Left ventricle myocardium superior (tissue), 1 donor: ENCODE results near the gene NKD1. TPM values are rescaled to one million over a fixed set of nuclear protein-coding genes. Genes with fewer than 3 reads are reported as not detected.

Experiments
- ATAC-seq: fragments of 200-7000 bp; cut with Tn5 transposase; one replicate; pipeline ENCODE4 v1.9.1; 2020; ENCODE audit warnings: mild to moderate bottlenecking, moderate library complexity
- DNase-seq: peaks from one replicate; pipeline ENCODE4 v3.0.0-alpha.2; 2020
- intact Hi-C: fragments of 100-400 bp; cut with micrococcal nuclease; formaldehyde crosslinking; loops from one replicate; pipeline ENCODE4 v1.11.0; 2022
- total RNA-seq: library from RNA; stranded (reverse); fragmentation: NEBNext Ultra II Directional; extraction: Animal tissue kit (Norgen Biotek cat#: 25700); gene quantifications from one replicate; pipeline ENCODE4 v1.2.1, GENCODE V29; 2021
- donor health status: DM: no; HTN: yes; CAD: no; lungs with severe emphysema.

Gene NKD1
- total RNA-seq, 1 donor from 2014 or later: 0.59 TPM

DNA sequence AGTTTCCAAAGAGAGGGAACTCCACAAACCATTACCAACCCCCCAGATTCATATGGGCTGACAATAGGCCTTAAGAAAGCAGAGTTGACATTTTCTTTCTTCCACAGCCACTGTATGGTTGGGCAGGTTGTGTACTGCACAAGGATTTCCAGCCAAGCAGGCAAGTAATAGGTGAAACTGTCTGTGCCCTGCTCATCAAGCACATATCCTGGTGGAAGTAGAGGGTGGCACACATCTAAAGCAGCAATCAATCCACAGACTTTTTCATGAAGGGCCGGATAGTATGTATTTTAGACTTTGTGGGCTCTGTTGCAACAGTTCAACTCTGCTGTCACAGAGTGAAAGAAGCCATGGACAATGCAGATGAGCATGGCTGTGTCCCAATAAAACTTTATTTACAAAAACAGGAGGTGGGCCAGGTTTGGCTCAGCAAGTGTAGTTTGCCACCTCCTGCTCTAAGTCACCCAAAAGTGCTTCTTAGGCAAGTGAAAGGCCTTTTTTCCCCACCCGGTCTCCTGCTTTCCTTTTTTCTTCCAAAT, 69.5 kb downstream of the NKD1 start:
- intact Hi-C loops: no loop called here
- ATAC-seq (no peak), DNase-seq (no peak)

DNA sequence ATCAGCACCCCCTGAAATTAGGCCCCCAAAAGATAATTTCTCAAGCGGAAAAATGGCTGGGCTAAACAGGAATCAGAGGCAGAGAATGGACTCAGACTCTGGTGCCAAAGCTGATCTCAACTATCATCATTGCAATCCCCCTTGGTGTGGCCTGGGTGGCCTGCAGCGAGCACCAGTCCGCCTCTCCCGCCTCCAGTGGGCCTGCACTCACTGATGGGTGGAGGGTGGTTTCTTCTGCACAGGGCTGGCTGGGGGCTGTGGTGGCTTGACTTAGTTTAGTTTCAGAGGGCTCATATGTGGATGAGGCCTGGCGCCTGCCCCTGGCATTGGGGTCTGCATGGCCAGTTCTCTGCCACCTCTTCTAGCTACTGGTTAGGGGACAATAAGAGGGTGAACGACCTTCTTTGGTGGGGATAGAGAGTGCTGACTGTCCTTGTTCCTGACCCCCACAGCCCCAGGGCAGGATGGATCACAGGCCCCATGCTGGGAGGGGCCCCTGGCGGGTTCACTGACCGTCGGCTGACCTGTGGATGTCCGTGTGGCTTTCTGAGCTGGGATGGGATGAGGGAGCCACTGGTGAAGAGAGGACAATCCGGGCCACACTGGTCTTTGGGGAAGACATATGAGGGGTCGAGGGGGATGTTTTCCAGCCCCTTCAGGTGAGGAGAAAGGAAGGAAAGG, 70.2 kb downstream of the NKD1 start:
- intact Hi-C loops: no loop called here
- ATAC-seq (no peak), DNase-seq (no peak)

- intact Hi-C loops: no loop called here
Measured at GRCh38 chr16:50619702-50620491, 71.7 kb downstream of the NKD1 start.

DNA sequence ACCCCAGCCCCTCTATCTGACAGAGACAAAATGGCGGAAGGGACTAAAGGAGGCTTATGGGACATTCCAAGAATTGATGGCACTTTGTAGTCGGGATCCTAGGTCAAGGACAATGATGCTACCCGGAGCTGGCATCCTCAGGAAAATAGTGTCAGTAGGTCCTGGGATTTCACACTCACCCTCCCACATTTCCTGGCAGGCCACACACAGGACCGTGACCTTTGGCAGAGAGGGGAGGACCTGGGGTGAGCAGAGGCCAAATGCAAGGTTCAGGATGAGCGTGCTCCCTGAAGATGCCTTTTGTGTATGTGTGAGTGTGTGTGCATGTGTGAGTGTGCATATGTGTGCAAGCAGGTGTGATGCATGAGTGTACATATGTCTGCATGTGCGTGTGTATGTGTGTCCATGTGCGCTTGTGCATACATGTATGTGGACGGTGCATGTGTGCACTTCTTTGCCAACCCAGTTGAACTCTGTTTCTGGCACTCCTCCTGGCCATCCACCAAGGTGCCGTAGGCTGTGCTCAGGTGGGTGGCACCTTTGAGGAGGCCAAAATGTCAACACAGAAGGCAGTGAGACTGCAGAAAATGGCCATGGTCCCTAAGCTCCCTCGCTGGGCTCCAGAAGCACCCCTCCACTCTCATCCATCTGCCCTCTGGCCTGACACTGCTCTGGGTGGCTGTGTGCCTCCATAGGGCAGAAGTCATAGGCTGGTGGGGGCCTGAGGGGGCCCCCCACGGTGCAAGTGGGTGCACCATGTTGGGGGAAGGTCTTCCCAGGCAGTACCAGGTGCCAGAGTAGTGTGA, 72.7 kb downstream of the NKD1 start:
- ATAC-seq: no peak
- DNase-seq: no peak
- intact Hi-C loops: no loop called here

More at GRCh38 chr16:50619702-50620491, 71.7 kb downstream of the NKD1 start:
- DNase-seq (no peak), ATAC-seq (no peak)

- intact Hi-C loops: no loop called here
- no peak for ATAC-seq
- no peak for DNase-seq
Measured at GRCh38 chr16:50621452-50621792, 73.2 kb downstream of the NKD1 start.

- intact Hi-C loops: no loop called here
- DNase-seq (no peak), ATAC-seq (no peak)
Measured at GRCh38 chr16:50622029-50622428, 73.8 kb downstream of the NKD1 start.

- ATAC-seq (no peak), DNase-seq (no peak)
- intact Hi-C loops: no loop called here
Measured at GRCh38 chr16:50622643-50623369, 74.6 kb downstream of the NKD1 start.

- DNase-seq (no peak), ATAC-seq (no peak)
- intact Hi-C loops: no loop called here
Measured at GRCh38 chr16:50624449-50624970, 76.3 kb downstream of the NKD1 start.

DNA sequence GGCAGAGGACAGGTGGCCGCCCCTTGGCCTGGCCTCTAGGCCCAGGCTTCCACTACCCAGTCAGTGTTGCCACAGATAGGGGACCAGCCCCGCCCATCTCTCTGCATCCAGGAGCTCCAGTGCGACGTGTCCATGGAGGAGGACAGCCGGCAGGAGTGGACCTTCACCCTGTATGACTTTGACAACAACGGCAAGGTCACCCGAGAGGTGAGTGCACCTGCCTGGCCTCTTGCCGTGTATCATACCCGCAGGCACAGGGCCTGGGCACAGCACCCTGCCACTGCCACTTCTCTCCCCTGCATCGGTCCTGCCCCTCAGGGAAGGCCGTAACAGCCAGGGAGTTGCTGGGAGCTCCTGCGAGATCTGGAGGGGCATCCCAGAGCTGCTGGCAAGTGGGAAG, 77.2 kb downstream of the NKD1 start:
- DNase-seq (no peak), ATAC-seq (no peak)
- intact Hi-C loops: no loop called here

DNA sequence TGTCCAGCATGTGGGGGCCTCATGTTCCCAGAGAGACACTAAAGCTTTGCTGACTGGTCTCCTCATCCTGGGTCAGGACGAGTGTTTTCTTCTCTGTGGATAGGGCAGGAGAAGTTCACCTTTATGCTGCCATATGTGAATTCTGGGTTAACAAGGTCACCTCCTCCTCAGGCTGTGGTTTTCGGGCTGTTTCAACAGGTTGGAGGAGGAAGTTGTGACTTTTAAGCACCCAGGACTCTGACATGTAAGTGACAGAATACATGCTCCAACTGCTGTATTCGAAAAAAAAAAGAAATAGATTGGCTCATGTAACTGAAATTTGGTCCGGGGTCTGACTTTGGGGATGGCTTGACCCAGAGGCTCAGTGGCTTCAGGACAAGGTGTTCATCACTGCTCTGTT, 78.7 kb downstream of the NKD1 start:
- DNase-seq: no peak
- intact Hi-C loops: no loop called here
- no peak for ATAC-seq

DNA sequence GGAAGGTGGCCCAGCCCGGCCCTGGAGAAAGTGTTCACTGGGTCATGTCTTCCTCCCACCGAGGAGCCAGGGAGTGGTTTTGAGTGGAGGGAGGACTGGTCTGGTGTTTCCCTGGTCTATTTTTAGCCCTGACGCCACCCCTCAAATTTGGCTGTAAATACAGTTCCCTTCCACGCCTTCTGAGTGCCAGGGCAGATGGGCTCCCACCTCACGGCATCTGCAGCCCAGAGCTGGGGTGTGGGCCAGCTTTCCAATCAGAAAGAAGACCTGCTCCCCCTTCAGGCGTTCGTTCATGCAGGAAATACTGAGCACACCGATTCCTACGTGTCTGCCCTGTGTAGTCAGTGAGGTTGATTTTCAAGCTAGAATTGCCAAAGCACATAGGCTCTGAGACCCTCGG, 79.2 kb downstream of the NKD1 start:
- peak; percentile 92 for ATAC-seq
- peak; percentile 71 for DNase-seq
- intact Hi-C loops: no loop called here

DNA sequence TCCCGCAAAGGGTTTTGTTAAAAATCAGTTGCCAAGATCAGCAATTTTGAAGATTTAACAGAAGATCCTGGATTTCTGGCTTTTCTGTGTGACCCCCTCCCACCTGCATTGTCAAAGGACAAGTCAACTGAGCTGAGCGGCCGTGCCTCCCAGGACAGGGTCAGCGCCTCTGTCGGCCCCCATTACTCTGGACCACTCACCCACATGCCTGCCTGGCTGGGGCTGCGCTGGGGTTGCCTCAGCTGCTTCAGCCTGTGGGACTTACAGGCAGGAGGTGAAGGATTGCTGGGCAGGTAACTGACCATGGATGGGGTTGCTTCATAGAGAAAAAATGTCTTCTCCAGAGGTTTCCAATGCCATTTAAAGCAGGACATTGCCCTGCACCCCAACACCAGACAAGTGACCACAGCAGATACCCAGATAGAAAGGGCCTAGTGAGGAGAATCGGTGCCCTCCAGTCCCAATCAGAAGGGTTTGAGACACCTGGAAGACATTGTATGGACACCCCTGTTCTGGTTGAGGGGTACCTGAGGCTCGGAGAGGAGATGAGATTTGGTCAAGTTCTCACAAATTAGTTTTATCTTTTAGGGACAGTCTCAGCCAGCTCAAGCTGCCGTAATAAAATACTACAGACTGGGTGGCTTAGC, 80.1 kb downstream of the NKD1 start:
- intact Hi-C loops: no loop called here
- ATAC-seq (no peak), DNase-seq (no peak)

- intact Hi-C loops: no loop called here
- DNase-seq (no peak), ATAC-seq (no peak)
Measured at GRCh38 chr16:50629334-50629733, 81.1 kb downstream of the NKD1 start.

GRCh38 chr16:50630394-50631020, 82.3 kb downstream of the NKD1 start:
- DNase-seq (no peak), ATAC-seq (no peak)
- intact Hi-C loops: no loop called here

- intact Hi-C loops: no loop called here
- ATAC-seq (no peak), DNase-seq (no peak)
Measured at GRCh38 chr16:50631249-50631984, 83.2 kb downstream of the NKD1 start.

- DNase-seq: no peak
- ATAC-seq: no peak
- intact Hi-C loops: no loop called here
Measured at GRCh38 chr16:50631985-50632576, 83.9 kb downstream of the NKD1 start.
